Endothelial cell of umbilical vein (primary cell): Measurements from ENCODE around the gene POLR2F. TPM values are rescaled to one million over a fixed set of nuclear protein-coding genes. Genes with fewer than 3 reads are reported as not detected.

ENCODE experiments used
- BruUV-seq: library from RNA; stranded (reverse); fragments of 400-500 nt; replicated peaks from 2 replicates; lab custom pipeline; 2021; lab: Mats Ljungman, UMichigan
- CTCF ChIA-PET: fragments of 300-600, 350-600 bp; sonication (Branson Sonifier 250); formaldehyde crosslinking; loops from one replicate; lab custom pipeline; 2021; ENCODE audit warnings: antibody characterized with exemption, inconsistent platforms; lab: Charles Lee
- POLR2A ChIA-PET: fragments of 300-600, 350-600 bp; sonication (Branson Sonifier 250); formaldehyde crosslinking; loops from one replicate; lab custom pipeline; 2021; ENCODE audit warnings: antibody characterized with exemption, inconsistent platforms; lab: Charles Lee
- DNase-seq: peaks from one replicate; pipeline ENCODE4 v3.0.0-alpha.2; 2011; ENCODE audit warnings: low read depth, low spot score
- FAIRE-seq: peaks from 2 replicates; lab custom pipeline; 2011; peaks lifted over from hg19 to GRCh38; lab: Jason Lieb, UNC
- H2AFZ ChIP-seq: 2 replicates; pipeline ENCODE4 v1.6.0; 2012; ENCODE audit warnings: low read depth, low read length, control low read depth, inconsistent platforms
- H3K27ac ChIP-seq: 2 replicates; pipeline ENCODE4 v1.5.1; 2011; ENCODE audit warnings: low read depth, mild to moderate bottlenecking, control low read depth, low read length, moderate library complexity; ENCODE audit not compliant: insufficient read depth
- H3K27me3 ChIP-seq, 2 experiments: 2 replicates each; pipeline versions ENCODE4 v1.6.0 to v1.6.1; 2011; ENCODE audit warnings: low read length in 2 of 2, mixed read lengths in 1 of 2; ENCODE audit not compliant: control insufficient read depth in 2 of 2, insufficient read depth in 2 of 2
- H3K36me3 ChIP-seq, 2 experiments: 2 replicates in 1 of 2; 3 replicates in 1 of 2; pipeline ENCODE4 v1.5.1; 2011; ENCODE audit warnings: low read length in 2 of 2, mild to moderate bottlenecking in 1 of 2, moderate library complexity in 1 of 2; ENCODE audit not compliant: control insufficient read depth in 2 of 2, insufficient read depth in 2 of 2; ENCODE audit errors: extremely low read depth in 1 of 2
- H3K4me1 ChIP-seq: 3 replicates; pipeline ENCODE4 v1.5.1; 2011; ENCODE audit warnings: mild to moderate bottlenecking, low read length; ENCODE audit not compliant: control insufficient read depth, insufficient read depth; ENCODE audit errors: extremely low read depth
- H3K4me2 ChIP-seq: 2 replicates; pipeline ENCODE4 v1.6.1; 2011; ENCODE audit warnings: low read length, control low read depth, mixed read lengths; ENCODE audit not compliant: insufficient read depth
- H3K4me3 ChIP-seq, 3 experiments: fragments of 200-600 bp in 1 of 3; sonication (generic), shearing (Covaris generic) in 1 of 3; replicated peaks in 1 of 3; 2 replicates each; pipeline ENCODE4 v1.5.1; 2011 to 2016; ENCODE audit warnings: control low read depth in 3 of 3, low read length in 3 of 3, mild to moderate bottlenecking in 2 of 3, inconsistent platforms in 1 of 3, low read depth in 1 of 3, moderate library complexity in 1 of 3; ENCODE audit not compliant: insufficient read depth in 1 of 3
- H3K79me2 ChIP-seq: 2 replicates; pipeline ENCODE4 v1.6.0; 2012; ENCODE audit warnings: low read length, inconsistent platforms; ENCODE audit not compliant: control insufficient read depth, insufficient read depth
- H3K9ac ChIP-seq: replicated peaks from 2 replicates; pipeline ENCODE3; 2011; ENCODE audit warnings: low read length, control low read depth; ENCODE audit not compliant: insufficient read depth; ENCODE audit errors: extremely low read depth
- H3K9me1 ChIP-seq: replicated peaks from 3 replicates; pipeline ENCODE4 v1.6.0; 2011; ENCODE audit warnings: mild to moderate bottlenecking, low read length; ENCODE audit not compliant: control insufficient read depth, insufficient read depth; ENCODE audit errors: extremely low read depth
- H3K9me3 ChIP-seq: replicated peaks from 2 replicates; pipeline ENCODE4 v1.5.1; 2012; ENCODE audit warnings: low read length, inconsistent platforms; ENCODE audit not compliant: control insufficient read depth, insufficient read depth
- H4K20me1 ChIP-seq: replicated peaks from 2 replicates; pipeline ENCODE3; 2011; ENCODE audit warnings: mild to moderate bottlenecking, low read length; ENCODE audit not compliant: control insufficient read depth, insufficient read depth; ENCODE audit errors: extremely low read depth
- EZH2 ChIP-seq: IDR thresholded peaks from 2 replicates; pipeline ENCODE4 v1.6.1; 2012; ENCODE audit warnings: borderline replicate concordance, low read depth, mild to moderate bottlenecking, moderate library complexity, low read length, inconsistent platforms; ENCODE audit not compliant: severe bottlenecking
- FOS ChIP-seq: IDR thresholded peaks from 2 replicates; pipeline ENCODE4 v1.6.1; 2011; ENCODE audit warnings: mild to moderate bottlenecking, low read length, moderate library complexity, borderline replicate concordance; ENCODE audit not compliant: insufficient read depth
- GATA2 ChIP-seq: IDR thresholded peaks from 2 replicates; pipeline ENCODE4 v1.7.0; 2011; ENCODE audit warnings: low read depth, mild to moderate bottlenecking, moderate library complexity, mixed read lengths, low read length; ENCODE audit not compliant: insufficient read length, insufficient read depth
- JUN ChIP-seq: IDR thresholded peaks from 2 replicates; pipeline ENCODE4 v1.6.1; 2011; ENCODE audit warnings: borderline replicate concordance, low read depth; ENCODE audit not compliant: insufficient read length, insufficient read depth
- MYC ChIP-seq: IDR thresholded peaks from one replicate; pipeline ENCODE4 v1.6.1; 2011; ENCODE audit warnings: mild to moderate bottlenecking, low read depth, low read length
- POLR2A ChIP-seq: IDR thresholded peaks from 2 replicates; pipeline ENCODE4 v1.6.1; 2012; ENCODE audit warnings: low read depth, mild to moderate bottlenecking, control low read depth, low read length
- POLR2AphosphoS5 ChIP-seq: IDR thresholded peaks from 2 replicates; pipeline ENCODE4 v1.6.1; 2012; ENCODE audit warnings: low read depth, mild to moderate bottlenecking, control low read depth, low read length, moderate library complexity; ENCODE audit not compliant: insufficient read depth
- dilution Hi-C: fragments of 300-500 bp; cut with MboI; formaldehyde crosslinking; loops from one replicate; pipeline ENCODE4 v1.15.0; 2019; ENCODE audit warnings: low sequenced_read_pairs; ENCODE audit not compliant: extremely low pct_ligation_motif_present
- intact Hi-C: fragments of 100-400 bp; cut with micrococcal nuclease; formaldehyde crosslinking; loops from one replicate; pipeline ENCODE4 v1.10.0; 2022
- polyA plus RNA-seq, 4 experiments: library from polyadenylated mRNA; depleted of rRNA in 3 of 4; stranded (reverse) in 3 of 4; unstranded in 1 of 4; fragments of >200 nt; gene quantifications; 2 replicates each; pipeline versions ENCODE4 v1.2.1 to v1.2.3, GENCODE V29; 2011 to 2012; ENCODE audit warnings: missing spikeins in 1 of 4
- total RNA-seq: library from RNA; stranded (reverse); gene quantifications from 2 replicates; pipeline ENCODE4 v1.2.3, GENCODE V29; 2021
- TF ChIP-seq, protein P1 (sequence below): IDR thresholded peaks from 2 replicates; pipeline ENCODE4 v1.6.1; 2011; ENCODE audit not compliant: insufficient read depth, insufficient read length
- TF ChIP-seq, protein P2 (sequence below), 2 donors: IDR thresholded peaks; 1 replicate in 1 of 2; 2 replicates in 1 of 2; pipeline ENCODE4 v1.5.1; 2011; ENCODE audit warnings: low read length in 2 of 2, mild to moderate bottlenecking in 2 of 2, moderate library complexity in 2 of 2, control low read depth in 1 of 2, inconsistent platforms in 1 of 2, low read depth in 1 of 2; ENCODE audit not compliant: insufficient read depth in 1 of 2; ENCODE audit errors: extremely low read depth in 1 of 2

The POLR2F gene
- total and polyA plus RNA-seq, 2 donors (not counting 3 experiments of a cell fraction or from before 2014, with no cell fraction given): 106 to 112 TPM

DNA sequence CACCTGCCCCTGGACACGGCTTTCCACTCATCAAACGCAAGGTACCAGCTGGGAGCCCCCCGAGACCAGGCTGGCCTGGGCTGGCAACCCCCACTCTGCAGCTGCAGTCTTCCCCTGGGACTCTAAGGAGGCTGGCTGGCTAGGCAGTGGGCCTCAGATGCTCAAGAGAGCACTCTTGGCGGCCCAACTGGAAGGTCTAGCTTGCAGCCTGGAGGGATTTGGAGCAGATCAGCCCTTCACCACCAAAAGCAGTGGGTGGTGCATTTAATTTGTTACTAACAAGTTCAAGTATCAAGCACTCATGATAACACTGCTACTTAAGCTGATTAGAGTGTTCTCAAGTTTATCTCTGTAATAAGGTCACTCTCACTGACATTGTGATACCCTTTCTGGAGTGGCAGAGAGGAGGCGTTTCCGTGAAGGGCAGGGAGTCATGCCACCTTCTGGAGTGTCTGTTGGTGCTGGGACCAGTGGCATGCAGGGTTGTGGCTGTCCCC lies 21.6 kb upstream of the POLR2F start:
- no TSS peak for BruUV-seq
- no peaks in the 10 kb centered on the region for H3K79me2 ChIP-seq
- dilution Hi-C loops: no loop called here
- DNase-seq (no peak), FAIRE-seq (no peak)
- no peaks in the 10 kb centered on the region for H3K9me3 ChIP-seq
- TF ChIP-seq EZH2 (no peak), POLR2A (no peak), MYC (no peak), FOS (no peak), JUN (no peak), POLR2AphosphoS5 (no peak), GATA2 (no peak)
- TF ChIP-seq, protein P1, sequence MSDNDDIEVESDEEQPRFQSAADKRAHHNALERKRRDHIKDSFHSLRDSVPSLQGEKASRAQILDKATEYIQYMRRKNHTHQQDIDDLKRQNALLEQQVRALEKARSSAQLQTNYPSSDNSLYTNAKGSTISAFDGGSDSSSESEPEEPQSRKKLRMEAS: no peak
- TF ChIP-seq, protein P2, sequence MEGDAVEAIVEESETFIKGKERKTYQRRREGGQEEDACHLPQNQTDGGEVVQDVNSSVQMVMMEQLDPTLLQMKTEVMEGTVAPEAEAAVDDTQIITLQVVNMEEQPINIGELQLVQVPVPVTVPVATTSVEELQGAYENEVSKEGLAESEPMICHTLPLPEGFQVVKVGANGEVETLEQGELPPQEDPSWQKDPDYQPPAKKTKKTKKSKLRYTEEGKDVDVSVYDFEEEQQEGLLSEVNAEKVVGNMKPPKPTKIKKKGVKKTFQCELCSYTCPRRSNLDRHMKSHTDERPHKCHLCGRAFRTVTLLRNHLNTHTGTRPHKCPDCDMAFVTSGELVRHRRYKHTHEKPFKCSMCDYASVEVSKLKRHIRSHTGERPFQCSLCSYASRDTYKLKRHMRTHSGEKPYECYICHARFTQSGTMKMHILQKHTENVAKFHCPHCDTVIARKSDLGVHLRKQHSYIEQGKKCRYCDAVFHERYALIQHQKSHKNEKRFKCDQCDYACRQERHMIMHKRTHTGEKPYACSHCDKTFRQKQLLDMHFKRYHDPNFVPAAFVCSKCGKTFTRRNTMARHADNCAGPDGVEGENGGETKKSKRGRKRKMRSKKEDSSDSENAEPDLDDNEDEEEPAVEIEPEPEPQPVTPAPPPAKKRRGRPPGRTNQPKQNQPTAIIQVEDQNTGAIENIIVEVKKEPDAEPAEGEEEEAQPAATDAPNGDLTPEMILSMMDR (IDR thresholded peaks at IDR 0.05; ENCODE audit: extremely low read depth in 1 of 2, insufficient read depth in 1 of 2, low read depth in 1 of 2, low read length in 2 of 2): no peak
- H3K4me2 ChIP-seq: no peak overlapping the region
- H3K36me3 ChIP-seq: peaks cover 0 to 26% of the 10 kb centered on the region in 2 experiments
- no peak overlapping the region for H3K27ac ChIP-seq
- intact Hi-C loops: no loop called here
- H3K9me1 ChIP-seq: no peaks in the 10 kb centered on the region
- peaks cover 29% of the 10 kb centered on the region for H3K4me1 ChIP-seq
- ChIA-PET POLR2A (no interaction called here), CTCF (interaction anchor here (1.1 to 4.7 kb wide), 6 partner anchors 12 to 114 kb away, joined by 4 to 48 read pairs (median 6); partner anchors contain the start of gene MICALL1)
- H3K27me3 ChIP-seq: no peaks in the 10 kb centered on the region
- no peak overlapping the region for H3K9ac ChIP-seq
- no peaks in the 10 kb centered on the region for H4K20me1 ChIP-seq
- H3K4me3 ChIP-seq: no peak overlapping the region
- H2AFZ ChIP-seq: no peak overlapping the region
